HepG2 (cell line): ENCODE measurements around the gene CD28.

Experiments used
- AGO1 ChIP-seq: fragments of 200-400 bp; formaldehyde crosslinking; IDR thresholded peaks from 2 replicates; pipeline ENCODE4 v1.6.1; 2017; ENCODE audit warnings: mild to moderate bottlenecking, low read depth, low read length, moderate library complexity; ENCODE audit not compliant: poor library complexity, severe bottlenecking
- ZNF263 ChIP-seq: sonication (generic); formaldehyde crosslinking; IDR thresholded peaks from 2 replicates; pipeline ENCODE4 v1.4.0; 2020; ENCODE audit warnings: missing genetic modification reagents
- TF ChIP-seq, protein P1 (sequence below), 2 experiments: IDR thresholded peaks; 2 replicates each; pipeline ENCODE4 v1.6.1; 2011 to 2012; ENCODE audit warnings: low read length in 2 of 2, borderline replicate concordance in 1 of 2, low read depth in 1 of 2, mild to moderate bottlenecking in 1 of 2, moderate library complexity in 1 of 2

- TF ChIP-seq, protein P1, sequence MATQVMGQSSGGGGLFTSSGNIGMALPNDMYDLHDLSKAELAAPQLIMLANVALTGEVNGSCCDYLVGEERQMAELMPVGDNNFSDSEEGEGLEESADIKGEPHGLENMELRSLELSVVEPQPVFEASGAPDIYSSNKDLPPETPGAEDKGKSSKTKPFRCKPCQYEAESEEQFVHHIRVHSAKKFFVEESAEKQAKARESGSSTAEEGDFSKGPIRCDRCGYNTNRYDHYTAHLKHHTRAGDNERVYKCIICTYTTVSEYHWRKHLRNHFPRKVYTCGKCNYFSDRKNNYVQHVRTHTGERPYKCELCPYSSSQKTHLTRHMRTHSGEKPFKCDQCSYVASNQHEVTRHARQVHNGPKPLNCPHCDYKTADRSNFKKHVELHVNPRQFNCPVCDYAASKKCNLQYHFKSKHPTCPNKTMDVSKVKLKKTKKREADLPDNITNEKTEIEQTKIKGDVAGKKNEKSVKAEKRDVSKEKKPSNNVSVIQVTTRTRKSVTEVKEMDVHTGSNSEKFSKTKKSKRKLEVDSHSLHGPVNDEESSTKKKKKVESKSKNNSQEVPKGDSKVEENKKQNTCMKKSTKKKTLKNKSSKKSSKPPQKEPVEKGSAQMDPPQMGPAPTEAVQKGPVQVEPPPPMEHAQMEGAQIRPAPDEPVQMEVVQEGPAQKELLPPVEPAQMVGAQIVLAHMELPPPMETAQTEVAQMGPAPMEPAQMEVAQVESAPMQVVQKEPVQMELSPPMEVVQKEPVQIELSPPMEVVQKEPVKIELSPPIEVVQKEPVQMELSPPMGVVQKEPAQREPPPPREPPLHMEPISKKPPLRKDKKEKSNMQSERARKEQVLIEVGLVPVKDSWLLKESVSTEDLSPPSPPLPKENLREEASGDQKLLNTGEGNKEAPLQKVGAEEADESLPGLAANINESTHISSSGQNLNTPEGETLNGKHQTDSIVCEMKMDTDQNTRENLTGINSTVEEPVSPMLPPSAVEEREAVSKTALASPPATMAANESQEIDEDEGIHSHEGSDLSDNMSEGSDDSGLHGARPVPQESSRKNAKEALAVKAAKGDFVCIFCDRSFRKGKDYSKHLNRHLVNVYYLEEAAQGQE (IDR thresholded peaks at IDR 0.05; ENCODE audit: borderline replicate concordance in 1 of 2, low read depth in 1 of 2, low read length in 2 of 2) = no peak
- TF ChIP-seq AGO1 (no peak), ZNF263 (CRISPR knock-in tag) (no peak)
These were observed 1.1 kb downstream of the CD28 start for GRCh38 chr2:203707530-203707929.
